NCI-H146 treated with DMSO at 0.1 percent for 48 hours (cell line): ENCODE data around the gene CEP57L1.

Source experiments
- DNase-seq: peaks from one replicate; lab custom pipeline; 2025; ENCODE audit not compliant: unreplicated experiment; lab: John Stamatoyannopoulos, UW

Gene CEP57L1

GRCh38 chr6:109095036-109095834 lies at the start of gene CEP57L1:
CEP57L1 (plus strand) TSS chr6:109095507; CDS start chr6:109145222, 49,715 bp downstream.
- peak; percentile 97 for DNase-seq

GRCh38 chr6:109048176-109048575 lies 47.1 kb upstream of the CEP57L1 start:
- DNase-seq: no peak

GRCh38 chr6:109048670-109049415 lies 46.5 kb upstream of the CEP57L1 start:
- no peak for DNase-seq

GRCh38 chr6:109050012-109050411 lies 45.3 kb upstream of the CEP57L1 start:
- DNase-seq: no peak

GRCh38 chr6:109050447-109051102 lies 44.7 kb upstream of the CEP57L1 start:
- DNase-seq: no peak

GRCh38 chr6:109051301-109052017 lies 43.8 kb upstream of the CEP57L1 start:
- no peak for DNase-seq

GRCh38 chr6:109052018-109052651 lies 43.2 kb upstream of the CEP57L1 start:
- no peak for DNase-seq

- peak; percentile 14 for DNase-seq
Measured at GRCh38 chr6:109052852-109053251, 42.5 kb upstream of the CEP57L1 start.

- DNase-seq: no peak
Measured at GRCh38 chr6:109053336-109053735, 42.0 kb upstream of the CEP57L1 start.

GRCh38 chr6:109055771-109056235 lies 39.5 kb upstream of the CEP57L1 start:
- DNase-seq: no peak

GRCh38 chr6:109056661-109057060 lies 38.6 kb upstream of the CEP57L1 start:
- no peak for DNase-seq

- DNase-seq: no peak
Measured at GRCh38 chr6:109058620-109059019, 36.7 kb upstream of the CEP57L1 start.

- DNase-seq: no peak
Measured at GRCh38 chr6:109059153-109059552, 36.2 kb upstream of the CEP57L1 start.

- no peak for DNase-seq
Measured at GRCh38 chr6:109059571-109060021, 35.7 kb upstream of the CEP57L1 start.

GRCh38 chr6:109060571-109060970 lies 34.7 kb upstream of the CEP57L1 start:
- DNase-seq: no peak

GRCh38 chr6:109062216-109062615 lies 33.1 kb upstream of the CEP57L1 start:
- no peak for DNase-seq

GRCh38 chr6:109062767-109063352 lies 32.4 kb upstream of the CEP57L1 start:
- DNase-seq: no peak

- DNase-seq: no peak
Measured at GRCh38 chr6:109069746-109070145, 25.6 kb upstream of the CEP57L1 start.

GRCh38 chr6:109071125-109071917 lies 24.0 kb upstream of the CEP57L1 start:
- no peak for DNase-seq
